ENCODE measurements around the gene SAXO1.

GRCh38 chr9:18910435-18910834 lies 122.6 kb downstream of the SAXO1 start:
- TF ChIP-seq EZH2phosphoT487 (IDR thresholded peaks at IDR 0.05): no peak
- TF ChIP-seq CTCF (IDR thresholded peaks at IDR 0.05): no peak
- TF ChIP-seq EZH2 (IDR thresholded peaks at IDR 0.05): no peak

Data from neural progenitor cell (in vitro differentiated cells).